Stimulated activated CD4-positive, alpha-beta T cell treated with anti-CD3 and anti-CD28 coated beads, TNF-alpha, amount 100 ng/mL, for 4 hours (primary cell): ENCODE measurements around the gene TMEM120B.

Source experiments
- DNase-seq, 3 experiments: peaks; one replicate each; pipeline ENCODE4 v3.0.0-alpha.2; 2020; ENCODE audit warnings: low read depth in 3 of 3

The TMEM120B gene

DNA sequence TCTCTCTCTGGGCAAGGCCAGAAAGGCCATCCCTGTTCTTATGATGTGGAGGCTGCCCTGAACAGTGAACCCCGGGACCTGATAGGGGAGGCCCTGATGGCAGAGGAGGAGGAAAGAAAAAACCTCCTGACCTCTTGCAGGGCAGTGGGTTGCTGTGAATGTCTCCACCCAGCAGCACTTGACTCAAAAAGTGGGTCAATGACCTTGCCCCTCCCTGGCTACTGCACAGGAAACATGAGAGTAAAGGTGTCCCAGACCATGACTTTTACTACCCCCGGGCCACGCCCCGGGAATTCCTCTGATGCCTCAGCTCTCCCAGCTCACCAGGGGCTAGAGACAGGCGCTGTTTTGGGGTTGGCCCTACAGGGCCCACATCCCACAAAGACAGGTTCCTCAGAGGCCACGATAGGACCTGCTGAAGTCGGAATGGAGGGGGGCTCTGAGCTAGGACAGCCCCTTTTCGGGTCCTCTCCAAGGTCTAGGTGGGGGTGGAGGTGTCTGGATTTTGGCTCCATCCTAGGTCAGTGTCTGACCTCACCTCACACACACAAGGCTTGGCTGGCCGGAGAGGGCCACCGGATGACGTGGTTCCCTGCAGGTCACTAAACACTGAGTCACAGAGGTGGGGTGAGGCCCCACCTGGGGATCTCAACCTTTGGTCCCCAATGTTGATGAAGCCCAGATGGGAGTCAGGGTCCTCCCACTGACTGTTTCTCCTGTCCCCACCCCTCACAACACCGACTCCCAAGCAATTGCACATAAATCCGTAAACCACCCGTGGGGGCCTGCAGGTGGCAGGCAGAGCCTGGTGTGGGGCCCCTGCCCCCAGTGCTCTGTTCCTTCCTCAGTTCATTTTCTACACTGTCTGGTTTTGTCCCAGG, 79.4 kb downstream of the TMEM120B start:
- DNase-seq, result no peak

DNA sequence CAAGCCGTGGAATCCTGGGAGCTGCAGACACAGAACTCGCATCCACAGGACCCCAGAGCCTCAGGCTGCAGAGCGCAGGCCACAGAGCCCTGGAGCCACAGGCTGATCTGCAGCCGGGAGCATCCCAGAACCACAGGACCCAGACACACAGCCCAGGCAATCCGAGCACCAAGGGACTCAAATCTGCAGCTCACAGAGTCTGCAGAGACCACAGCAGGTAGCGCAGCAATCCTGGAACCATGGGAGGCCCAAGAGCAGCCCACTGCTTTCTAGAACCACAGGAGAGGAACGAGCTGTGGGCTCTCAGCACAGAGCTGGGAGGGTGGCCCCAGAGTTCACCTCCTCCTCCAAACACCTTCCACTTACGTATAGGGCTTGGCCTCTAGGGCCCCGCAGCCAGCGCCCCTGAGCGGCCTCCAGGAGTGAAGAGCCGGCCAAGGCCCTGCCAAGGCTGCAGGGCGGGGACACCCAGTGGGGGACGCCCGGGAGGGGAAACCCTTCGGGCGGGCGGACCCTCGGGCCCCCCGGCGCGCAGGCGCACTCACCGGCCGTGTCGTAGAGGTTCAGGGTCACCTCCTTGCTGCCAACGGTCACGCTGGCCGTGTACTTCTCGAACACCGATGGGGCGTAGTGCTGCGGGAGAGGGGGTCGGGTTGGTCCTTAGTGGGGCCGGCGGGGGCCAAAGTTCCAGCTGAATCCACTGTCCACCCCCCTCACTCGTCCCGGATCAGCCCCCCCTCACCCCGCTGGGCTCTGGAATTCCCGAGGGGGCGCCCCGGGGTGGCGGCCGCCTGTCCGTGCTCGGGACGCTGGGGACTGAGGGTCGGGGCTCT, 80.3 kb downstream of the TMEM120B start:
- no peak for DNase-seq

DNA sequence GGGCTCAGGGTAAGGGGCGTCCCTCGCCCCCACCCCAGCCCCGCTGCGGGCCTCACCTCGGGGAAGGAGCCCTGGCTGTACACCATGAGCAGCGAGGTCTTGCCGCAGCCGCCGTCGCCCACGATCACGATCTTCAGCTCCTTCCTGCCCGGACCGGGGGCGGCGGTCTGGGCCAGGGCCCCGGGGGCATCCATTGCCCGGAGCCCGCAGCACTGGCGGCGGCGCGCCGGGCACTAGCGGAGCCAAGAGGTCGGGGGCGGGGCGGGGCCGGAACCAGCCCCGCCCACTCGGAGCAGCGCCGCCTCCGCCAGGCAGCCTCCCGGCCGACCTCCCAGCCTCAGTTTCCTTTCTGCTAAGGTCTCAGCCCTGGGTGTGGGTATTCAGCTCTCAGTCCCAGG, 80.9 kb downstream of the TMEM120B start, which contains the start of gene RHOF:
Gene RHOF, minus strand, starts transcription at position 249 of the 398 bp plus-strand sequence. Its CDS starts 55 bp downstream, at position 194.
- DNase-seq, result peak in 1 of 3 experiments; percentile 73

DNA sequence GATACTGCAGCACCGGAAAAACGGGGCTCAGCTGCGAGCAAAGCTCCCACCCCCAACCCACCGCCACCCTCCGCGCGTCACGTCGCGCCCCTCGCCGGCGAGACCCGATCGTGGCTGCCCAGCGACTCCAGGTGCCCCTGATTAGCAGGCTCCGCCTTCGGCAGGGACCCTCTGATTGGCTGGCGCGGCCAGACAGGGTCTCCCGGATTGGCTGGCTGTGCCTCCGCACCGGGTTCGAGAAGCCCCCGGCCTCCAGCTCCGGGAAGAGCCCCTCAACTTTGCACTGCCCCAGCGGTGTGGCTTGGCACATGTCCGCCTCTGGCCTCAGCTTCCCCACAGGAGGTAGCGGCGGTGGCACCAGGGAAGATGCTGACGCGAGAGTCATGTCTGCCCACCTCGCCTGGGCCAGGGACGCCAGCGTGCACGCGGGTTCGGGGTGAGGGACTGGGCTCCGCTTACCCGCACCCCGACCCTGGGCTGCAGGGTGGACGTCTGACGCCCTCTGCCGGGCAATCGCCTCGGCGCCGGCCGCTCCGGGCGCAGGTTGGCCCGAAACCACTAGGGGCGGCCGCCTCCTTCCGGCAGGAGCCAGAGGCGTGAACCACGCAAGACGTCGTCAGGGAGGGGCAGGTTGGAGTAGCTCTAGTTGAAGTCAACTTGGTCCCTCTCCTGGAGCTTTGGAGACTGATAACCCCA, 81.4 kb downstream of the TMEM120B start:
- peak; percentile 90 to 92 (median 92) for DNase-seq

DNA sequence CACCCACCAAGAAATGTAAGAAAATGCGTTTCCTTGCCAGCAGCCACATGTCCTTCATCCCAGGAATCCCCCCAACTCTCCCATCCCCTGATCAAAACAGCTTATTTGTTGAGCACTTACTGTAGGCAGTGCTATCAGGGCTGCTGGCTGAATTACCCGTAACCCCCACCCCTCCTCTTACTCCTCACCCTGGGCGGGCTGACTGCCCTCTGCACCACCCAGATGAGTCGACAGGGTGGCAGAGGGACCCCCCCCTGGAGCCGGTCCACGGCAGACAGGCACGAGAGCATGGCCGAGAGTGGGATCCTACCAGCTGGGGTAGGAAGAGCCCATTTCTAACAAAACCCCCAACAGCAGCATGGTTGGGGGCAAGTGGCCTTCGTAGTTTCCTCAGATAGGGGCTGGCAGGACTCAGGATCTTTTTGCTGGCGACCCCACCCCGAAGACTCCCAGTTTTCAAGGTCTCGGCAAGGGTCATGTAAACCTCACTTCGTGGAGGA, 82.0 kb downstream of the TMEM120B start:
- no peak for DNase-seq

DNA sequence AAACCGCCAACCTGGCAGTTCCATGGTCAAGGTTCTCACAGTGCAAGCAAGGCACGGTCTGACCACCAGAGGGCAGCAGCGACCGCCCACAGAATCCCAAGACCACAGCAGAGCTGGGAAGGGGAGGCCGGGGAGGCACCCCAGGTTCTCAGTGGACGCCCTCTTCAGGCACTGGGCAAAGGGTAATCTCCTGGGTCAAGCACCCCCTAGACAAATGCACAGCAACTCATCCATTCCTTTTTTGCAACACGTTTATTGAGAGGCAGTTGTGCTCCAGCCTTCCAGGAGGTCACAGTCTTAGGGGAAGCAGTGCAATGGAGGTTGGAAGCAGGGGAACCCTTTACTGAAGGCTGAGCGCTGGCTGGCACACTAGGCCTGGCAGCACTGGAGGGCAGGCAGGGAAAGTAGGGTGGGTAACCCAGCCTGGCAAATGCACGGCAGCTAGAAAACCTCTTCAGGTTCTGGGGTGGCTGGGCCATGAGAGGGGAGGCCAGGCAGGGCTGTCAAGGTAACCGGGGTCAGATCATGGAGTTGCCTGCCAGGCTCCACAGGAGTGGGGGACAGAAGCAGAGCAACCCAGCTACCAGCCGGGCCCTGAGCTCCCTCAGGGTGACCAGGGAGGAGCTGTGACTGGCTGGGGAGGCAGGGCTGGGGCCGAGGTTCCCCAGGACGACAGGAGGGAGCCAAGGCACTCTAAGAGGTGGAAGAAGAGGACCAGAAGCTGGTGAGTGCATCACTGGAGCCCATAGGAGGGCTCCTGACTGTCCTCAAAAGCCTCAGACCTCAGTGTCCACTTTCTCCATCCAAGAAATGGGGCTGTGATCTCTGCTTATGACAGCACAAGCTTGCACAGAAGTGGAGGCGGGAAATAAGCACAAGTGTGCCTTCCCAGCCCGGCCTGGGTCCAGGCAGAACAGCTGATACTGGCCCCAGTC, 82.7 kb downstream of the TMEM120B start:
- peak; percentile 71 to 77 (median 73) for DNase-seq

DNA sequence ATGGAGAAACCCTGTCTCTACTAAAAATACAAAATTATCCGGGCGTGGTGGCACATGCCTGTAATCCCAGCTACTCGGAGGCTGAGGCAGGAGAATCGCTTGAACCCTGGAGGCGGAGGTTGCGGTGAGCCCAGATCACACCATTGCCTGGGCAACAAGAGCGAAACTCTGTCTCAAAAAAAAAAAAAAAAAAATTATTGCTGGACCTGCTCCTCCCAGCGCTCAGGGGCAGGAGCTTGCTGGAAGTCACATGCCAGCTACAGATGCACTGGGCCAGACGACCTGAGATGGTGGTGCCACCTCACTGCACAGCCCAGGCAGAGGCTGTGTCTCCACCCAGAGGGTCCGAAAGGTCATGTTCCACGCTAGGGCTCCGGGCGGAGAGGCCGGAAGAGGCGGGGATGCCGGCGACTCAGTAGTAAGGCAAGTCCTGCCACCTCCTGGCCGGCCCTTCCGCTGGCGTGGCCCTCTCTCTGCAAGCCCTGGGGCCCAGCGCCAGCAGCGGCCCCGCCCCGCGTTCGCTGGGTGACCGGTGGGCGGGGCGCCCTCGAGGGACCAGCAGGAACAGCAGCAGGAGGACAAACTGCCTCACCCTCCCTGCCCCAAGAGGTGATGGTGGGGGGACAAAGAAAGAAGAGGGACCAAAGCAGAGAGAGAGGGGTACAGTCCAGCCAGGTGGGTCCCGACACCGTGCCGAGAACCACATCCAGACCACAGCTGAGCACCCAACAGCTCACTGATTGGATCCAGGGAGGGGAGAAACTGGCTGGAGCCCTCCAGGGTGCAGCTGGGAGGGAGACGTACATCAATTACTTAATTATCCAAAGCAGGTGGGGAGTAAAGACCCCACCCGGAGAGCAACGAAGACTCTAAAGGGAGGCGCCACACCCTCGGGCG, 84.6 kb downstream of the TMEM120B start:
- DNase-seq, result no peak

DNA sequence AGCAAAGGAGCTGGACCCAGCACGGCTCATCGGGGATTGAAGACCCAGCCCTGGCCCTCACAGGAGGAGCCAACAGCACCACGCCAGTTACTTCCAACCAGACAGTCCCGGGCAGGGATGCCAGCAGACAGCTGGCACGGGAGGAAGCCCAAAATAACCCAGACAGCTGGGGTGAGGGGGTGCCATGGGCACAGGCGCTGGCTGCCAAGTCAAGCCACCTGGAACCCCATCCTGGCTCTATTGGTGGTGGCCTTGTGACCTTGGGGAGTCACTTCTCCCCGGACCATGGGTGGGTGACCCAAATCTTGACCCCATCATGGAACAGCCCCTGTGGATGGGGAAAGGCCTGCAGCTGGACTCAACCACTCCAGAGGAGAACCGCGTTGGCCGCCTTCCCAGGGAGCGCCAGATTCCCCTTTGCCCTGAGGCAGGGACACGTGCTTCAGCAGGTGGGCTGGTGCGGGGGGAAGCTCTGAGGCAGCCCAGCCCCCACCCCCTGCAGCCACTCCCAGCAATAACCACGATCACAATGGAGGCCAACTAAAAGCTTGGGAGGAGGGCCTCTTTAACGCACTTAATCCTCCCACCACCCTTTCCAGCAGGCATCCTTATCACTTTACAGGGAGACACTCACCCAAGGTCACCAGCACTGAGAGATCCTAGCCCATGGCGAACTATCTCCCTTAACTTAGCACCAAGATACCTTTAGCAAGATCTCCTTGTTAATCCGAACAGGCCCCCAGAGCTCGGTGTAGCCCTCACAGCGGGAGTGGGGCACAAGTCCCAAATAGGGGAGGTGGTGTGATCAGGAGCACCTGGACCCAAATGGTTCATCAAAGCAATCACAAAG, 85.6 kb downstream of the TMEM120B start:
- no peak for DNase-seq

DNA sequence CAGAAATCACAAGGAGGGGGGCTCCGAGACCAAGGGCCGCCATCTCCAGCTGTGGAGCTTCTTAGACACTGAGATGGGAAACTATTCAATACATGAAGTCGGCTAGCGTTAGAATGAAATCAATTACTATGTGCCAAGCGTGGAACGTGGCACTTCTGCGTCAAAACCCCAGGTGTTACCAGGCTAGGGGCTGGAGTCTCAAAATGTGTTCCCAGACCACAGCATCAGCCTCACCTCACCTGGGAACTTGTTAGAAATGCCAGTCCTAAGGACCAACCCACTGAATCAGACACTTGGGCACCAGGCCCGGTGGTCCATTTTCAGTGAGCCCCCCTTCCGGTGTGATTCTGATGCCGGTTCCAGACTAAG, 86.2 kb downstream of the TMEM120B start:
- no peak for DNase-seq

DNA sequence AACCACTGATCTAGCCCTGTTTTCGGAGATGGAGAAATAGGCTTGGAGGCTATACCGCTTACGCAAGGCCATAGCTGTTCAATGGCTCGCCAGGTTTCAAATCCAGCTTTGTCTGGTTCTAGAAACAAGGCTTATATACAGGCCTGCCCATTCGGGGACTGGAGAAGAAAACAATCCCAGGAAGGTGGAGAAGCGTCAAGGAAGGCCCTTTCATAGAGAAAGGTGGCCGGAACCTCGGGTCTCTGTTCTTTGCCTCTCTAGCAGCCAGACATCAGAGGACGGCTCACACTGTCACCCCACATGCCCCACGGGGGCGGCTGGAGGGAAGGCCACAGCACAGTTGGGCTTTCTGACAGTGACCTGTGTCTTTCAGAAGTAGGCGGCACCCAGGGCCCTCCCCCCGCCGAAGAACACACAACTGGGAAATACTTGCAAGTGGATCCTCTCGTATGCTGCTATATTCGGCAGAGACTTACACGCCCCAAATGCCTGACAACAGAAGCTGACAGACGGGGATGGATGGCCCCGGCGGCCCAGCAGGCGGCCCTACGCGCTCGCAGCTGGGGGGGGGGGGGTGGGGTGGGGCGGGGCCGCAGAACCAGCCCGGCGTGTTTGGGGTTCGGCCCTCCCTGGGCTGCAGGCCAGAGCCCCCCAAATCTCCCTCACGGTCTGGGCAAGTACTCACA, 86.7 kb downstream of the TMEM120B start:
- DNase-seq, result no peak

DNA sequence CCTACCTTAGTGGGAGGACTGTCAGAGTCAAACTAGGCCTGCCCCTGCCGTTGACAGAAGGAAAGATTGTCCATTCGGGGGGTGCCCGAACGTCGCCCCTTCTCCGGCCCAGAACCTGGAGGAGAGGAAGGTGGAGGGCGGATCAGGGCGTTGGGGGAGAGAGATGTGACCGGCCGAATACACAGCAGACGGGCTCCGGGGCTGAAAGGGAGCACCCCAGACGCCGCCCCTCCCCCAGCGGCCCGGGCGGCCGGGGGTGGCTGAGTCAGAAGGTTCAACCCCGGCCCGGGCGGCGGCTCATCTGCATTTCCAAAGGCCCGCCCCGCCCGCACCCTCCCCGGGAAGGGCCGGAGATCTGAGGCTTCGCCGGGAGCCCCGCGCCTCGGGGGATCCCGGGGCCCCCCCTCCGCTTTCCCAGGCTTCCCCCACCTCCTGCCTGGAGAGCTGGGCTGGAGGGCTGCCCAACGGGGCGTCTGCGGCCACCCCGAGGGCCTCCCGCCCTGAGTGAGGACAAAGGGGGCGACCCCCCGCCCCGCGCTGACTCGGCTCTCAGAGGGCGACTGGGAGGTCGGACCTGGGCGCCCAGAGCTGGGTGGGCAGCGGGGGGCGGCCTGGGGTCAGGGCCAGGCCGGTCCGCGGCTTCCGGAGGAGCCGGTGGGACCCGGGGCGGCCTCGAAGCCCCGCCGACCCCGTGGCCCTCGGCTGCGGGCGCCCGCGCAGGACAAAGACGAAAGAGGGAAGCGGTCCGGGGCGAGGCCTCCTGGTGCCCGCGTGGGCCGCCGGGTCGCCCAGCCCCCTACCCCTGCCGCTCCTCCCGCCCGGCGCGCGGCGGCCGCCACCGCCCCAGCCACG, 87.5 kb downstream of the TMEM120B start:
- DNase-seq, result peak; percentile 64 to 81 (median 71)

DNA sequence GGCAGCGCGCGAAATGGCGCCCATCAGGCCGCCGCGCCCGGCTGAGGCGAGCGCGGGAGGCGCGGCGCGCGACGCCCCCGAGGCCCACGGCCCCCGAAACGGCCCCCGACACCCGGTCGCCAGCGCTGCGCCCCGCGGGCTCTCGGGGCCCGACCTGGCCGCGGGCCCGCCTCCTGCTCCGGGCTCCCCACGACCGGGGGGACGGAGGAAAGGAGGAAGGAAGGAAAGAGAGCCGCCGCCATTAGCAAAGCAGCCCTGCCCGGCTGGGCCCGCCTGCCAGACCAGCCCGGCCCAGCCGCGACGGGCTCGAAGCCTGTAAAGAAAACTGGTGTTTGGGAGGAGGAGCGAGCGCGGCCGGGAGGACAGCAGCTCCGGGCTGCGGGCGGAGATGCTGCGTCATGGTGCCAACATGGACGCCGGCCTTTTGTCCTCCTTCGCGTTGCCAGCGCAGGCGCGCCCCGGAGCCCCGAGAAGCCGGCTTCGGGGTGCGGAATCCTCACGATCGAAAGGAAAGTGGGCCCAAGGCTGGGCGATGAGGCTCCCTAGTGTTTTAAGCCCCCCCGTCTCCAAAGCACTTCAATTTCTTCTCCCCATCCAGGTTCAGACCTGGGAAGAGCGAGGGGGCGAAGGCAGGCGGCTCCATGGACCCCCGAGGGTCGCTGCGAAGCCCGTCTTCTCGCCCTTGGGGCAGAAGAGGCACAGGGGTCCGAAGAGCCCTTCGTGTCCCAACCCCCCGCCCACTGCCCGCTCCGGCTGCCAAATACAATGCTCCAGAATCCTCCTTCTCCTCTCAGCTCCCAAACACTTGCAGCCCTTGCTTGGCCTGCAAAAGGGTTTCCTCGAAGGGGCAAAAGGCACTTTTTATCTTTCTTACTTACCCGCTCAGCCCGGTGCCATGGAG, 88.4 kb downstream of the TMEM120B start:
- no peak for DNase-seq

DNA sequence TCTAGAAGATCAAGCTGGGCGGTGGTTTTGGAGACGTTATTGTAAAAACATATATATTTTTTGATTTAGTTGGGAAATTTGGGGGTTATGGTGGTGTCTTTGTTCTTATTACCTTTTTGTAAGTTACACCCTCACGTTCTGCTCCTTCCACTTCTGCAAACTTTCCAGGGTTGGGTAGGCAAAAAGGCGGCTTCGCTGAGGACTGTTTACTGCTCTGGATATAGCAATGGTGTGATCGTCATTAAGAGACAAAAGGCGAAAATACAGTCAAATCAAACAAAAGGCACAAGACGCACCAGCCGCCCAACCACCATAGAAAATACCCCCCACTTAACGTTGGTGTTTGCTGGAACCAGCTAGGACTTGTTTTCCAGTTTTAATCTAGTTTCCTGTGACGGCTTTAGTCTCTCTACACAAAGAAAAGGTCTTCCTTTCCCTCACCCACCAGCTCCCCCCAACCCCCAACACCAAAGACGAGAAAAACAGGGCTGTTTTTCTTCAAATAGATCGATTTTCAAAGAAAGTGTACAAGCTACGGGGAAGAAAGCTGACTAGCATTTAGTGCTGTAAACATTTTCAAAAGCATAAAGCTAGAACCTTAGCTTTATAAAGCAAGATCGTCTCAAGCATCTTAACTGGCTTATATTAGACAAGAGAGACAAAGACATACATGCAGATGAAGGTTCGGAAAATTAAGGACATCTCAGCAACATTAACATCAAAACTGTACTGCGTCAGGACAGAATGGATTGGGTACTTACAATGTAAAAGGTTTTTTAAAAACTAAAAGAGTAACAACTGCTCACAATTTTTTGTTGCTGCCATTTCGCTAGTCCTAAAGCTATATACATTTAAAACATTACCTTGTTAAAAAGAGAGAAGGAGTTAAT, 89.3 kb downstream of the TMEM120B start:
- no peak for DNase-seq

DNA sequence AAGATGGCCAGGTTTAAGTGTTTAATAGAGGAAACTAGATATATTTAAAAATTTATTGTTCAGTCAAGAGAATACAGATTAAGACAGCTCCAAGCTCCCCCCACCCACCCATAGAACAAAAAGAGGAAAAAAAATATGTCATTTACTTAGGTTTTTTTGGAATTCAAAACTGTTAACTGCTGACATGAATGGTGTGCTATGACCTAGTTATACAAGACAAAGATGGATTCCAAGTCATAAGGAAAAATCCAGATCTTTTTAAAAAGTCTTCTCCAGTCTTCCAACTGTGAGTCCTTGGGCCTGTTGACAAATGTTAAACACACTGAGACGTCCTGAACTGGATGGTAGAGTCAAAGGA, 89.9 kb downstream of the TMEM120B start:
- DNase-seq, result no peak
